ENCODE data around the gene MYO1D. TPM values are rescaled to one million over a fixed set of nuclear protein-coding genes. Genes with fewer than 3 reads are reported as not detected.

Gene MYO1D
- total RNA-seq, 1 experiment from 2014 or later = 40.8 TPM

- intact Hi-C loops (cut with micrococcal nuclease; ENCODE audit: unreplicated experiment) = no loop called here
- Histone ChIP-seq H2AFZ (no peak overlapping the region), H3K4me2 (no peak overlapping the region), H3K36me3 (ENCODE audit: low read depth) (no peaks in the 10 kb centered on the region), H3K27ac (no peak overlapping the region), H3K4me1 (replicated peaks; ENCODE audit: insufficient read depth) (no peaks in the 10 kb centered on the region), H3F3A (ENCODE audit: insufficient read depth, low read depth) (peaks cover 6% of the 10 kb centered on the region; the same call in 1 of the 2 replicates), H3K79me2 (ENCODE audit: low read depth) (no peaks in the 10 kb centered on the region), H3K4me3 (no peak overlapping the region), H3K27me3 (ENCODE audit: insufficient read depth, low read depth) (no peaks in the 10 kb centered on the region), H3K9me2 (ENCODE audit: insufficient read depth) (0 out of 2 replicates have a peak, but pooled peaks cover 4% of the 10 kb centered on the region), H3K9me3 (ENCODE audit: insufficient read depth, low read depth) (no peaks in the 10 kb centered on the region), H4K20me1 (ENCODE audit: insufficient read depth) (no peaks in the 10 kb centered on the region)
- no peak for DNase-seq
- no peak for TF ChIP-seq EZH2 (IDR thresholded peaks at IDR 0.05; ENCODE audit: low read depth)
- TF ChIP-seq, protein P1, sequence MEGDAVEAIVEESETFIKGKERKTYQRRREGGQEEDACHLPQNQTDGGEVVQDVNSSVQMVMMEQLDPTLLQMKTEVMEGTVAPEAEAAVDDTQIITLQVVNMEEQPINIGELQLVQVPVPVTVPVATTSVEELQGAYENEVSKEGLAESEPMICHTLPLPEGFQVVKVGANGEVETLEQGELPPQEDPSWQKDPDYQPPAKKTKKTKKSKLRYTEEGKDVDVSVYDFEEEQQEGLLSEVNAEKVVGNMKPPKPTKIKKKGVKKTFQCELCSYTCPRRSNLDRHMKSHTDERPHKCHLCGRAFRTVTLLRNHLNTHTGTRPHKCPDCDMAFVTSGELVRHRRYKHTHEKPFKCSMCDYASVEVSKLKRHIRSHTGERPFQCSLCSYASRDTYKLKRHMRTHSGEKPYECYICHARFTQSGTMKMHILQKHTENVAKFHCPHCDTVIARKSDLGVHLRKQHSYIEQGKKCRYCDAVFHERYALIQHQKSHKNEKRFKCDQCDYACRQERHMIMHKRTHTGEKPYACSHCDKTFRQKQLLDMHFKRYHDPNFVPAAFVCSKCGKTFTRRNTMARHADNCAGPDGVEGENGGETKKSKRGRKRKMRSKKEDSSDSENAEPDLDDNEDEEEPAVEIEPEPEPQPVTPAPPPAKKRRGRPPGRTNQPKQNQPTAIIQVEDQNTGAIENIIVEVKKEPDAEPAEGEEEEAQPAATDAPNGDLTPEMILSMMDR (conservative IDR thresholded peaks at IDR 0.05) = no peak
- CTCF ChIA-PET = interaction anchor here (0.5 to 0.6 kb wide), 2 partner anchors 15 to 46 kb away, joined by 3 to 4 read pairs; no protein-coding TSS in a partner anchor
- POLR2A ChIA-PET (ENCODE audit: unreplicated experiment) = no interaction called here
- BruUV-seq (replicated peaks) = no TSS peak
Measured at GRCh38 chr17:32805029-32805976, 71.6 kb downstream of the MYO1D start.

DNA sequence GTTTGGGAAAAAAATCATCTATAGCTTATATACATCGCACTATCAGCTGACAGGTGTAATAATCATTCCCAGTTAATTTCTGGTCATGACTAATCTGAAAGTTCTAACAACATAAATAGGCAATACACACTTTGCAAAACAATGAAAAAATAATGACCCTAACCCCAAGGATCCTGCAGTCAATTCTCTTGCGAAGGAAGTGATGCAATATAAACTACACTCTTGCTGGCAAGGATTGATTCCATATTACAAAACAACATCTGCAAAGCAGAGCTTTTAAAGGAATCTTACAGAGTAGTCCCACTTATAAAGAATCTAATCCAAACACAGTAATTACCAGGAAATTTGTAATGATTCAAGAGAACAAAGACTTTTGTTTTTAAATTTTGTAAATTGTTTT is 73.4 kb downstream of the MYO1D start:
- no peaks in the 10 kb centered on the region for H3K79me2 ChIP-seq (ENCODE audit: low read depth)
- 0 out of 2 replicates have a peak, but pooled peaks cover 4% of the 10 kb centered on the region for H3K9me2 ChIP-seq (ENCODE audit: insufficient read depth)
- H4K20me1 ChIP-seq (ENCODE audit: insufficient read depth) = no peaks in the 10 kb centered on the region
- no peaks in the 10 kb centered on the region for H3K4me1 ChIP-seq (replicated peaks; ENCODE audit: insufficient read depth)
- no peak for DNase-seq
- POLR2A ChIA-PET (ENCODE audit: unreplicated experiment) = no interaction called here
- no peak overlapping the region for H2AFZ ChIP-seq
- no peak overlapping the region for H3K4me3 ChIP-seq
- H3K27ac ChIP-seq = no peak overlapping the region
- peaks cover 6% of the 10 kb centered on the region; the same call in 1 of the 2 replicates for H3F3A ChIP-seq (ENCODE audit: insufficient read depth, low read depth)
- intact Hi-C loops (cut with micrococcal nuclease; ENCODE audit: unreplicated experiment) = no loop called here
- BruUV-seq (replicated peaks) = no TSS peak
- no peaks in the 10 kb centered on the region for H3K27me3 ChIP-seq (ENCODE audit: insufficient read depth, low read depth)
- CTCF ChIA-PET = interaction anchor here (0.5 kb wide), 1 partner anchor 80 kb away, joined by 5 read pairs; no protein-coding TSS in a partner anchor
- H3K4me2 ChIP-seq = no peak overlapping the region
- no peaks in the 10 kb centered on the region for H3K9me3 ChIP-seq (ENCODE audit: insufficient read depth, low read depth)
- H3K36me3 ChIP-seq (ENCODE audit: low read depth) = no peaks in the 10 kb centered on the region
- TF ChIP-seq, protein P1 (conservative IDR thresholded peaks at IDR 0.05) = no peak
- no peak for TF ChIP-seq EZH2 (IDR thresholded peaks at IDR 0.05; ENCODE audit: low read depth)

GRCh38 chr17:32802306-32802705 is 74.6 kb downstream of the MYO1D start:
- no peak for DNase-seq
- no TSS peak for BruUV-seq (replicated peaks)
- no peaks in the 10 kb centered on the region for H3K27me3 ChIP-seq (ENCODE audit: insufficient read depth, low read depth)
- no peaks in the 10 kb centered on the region for H3K4me1 ChIP-seq (replicated peaks; ENCODE audit: insufficient read depth)
- CTCF ChIA-PET = no interaction called here
- no peaks in the 10 kb centered on the region for H4K20me1 ChIP-seq (ENCODE audit: insufficient read depth)
- H3K36me3 ChIP-seq (ENCODE audit: low read depth) = no peaks in the 10 kb centered on the region
- H3K9me3 ChIP-seq (ENCODE audit: insufficient read depth, low read depth) = no peaks in the 10 kb centered on the region
- TF ChIP-seq EZH2 (IDR thresholded peaks at IDR 0.05; ENCODE audit: low read depth) = no peak
- TF ChIP-seq, protein P1 (conservative IDR thresholded peaks at IDR 0.05) = no peak
- POLR2A ChIA-PET (ENCODE audit: unreplicated experiment) = no interaction called here
- H3F3A ChIP-seq (ENCODE audit: insufficient read depth, low read depth) = peaks cover 6% of the 10 kb centered on the region; the same call in 1 of the 2 replicates
- no peak overlapping the region for H3K27ac ChIP-seq
- no peak overlapping the region for H3K4me2 ChIP-seq
- intact Hi-C loops (cut with micrococcal nuclease; ENCODE audit: unreplicated experiment) = no loop called here
- H3K79me2 ChIP-seq (ENCODE audit: low read depth) = no peaks in the 10 kb centered on the region
- H2AFZ ChIP-seq = no peak overlapping the region
- no peak overlapping the region for H3K4me3 ChIP-seq
- H3K9me2 ChIP-seq (ENCODE audit: insufficient read depth) = 0 out of 2 replicates have a peak, but pooled peaks cover 4% of the 10 kb centered on the region
